CD4-positive, alpha-beta T cell (primary cell): ENCODE measurements around the gene DNAAF1. TPM values are rescaled to one million over a fixed set of nuclear protein-coding genes. Genes with fewer than 3 reads are reported as not detected.
A peak's percentile ranks its signal among the peaks of the same experiment; 100 is the strongest.
"Not testable (repeated sequence)": the region's sequence is repeated elsewhere in the genome, so short reads cannot be mapped to it uniquely, and the experiment has no call there.

Source experiments
- ATAC-seq: fragments of 200-7000 bp; cut with Tn5 transposase; one replicate; pipeline ENCODE4 v1.10.0; 2022; ENCODE audit warnings: mild to moderate bottlenecking; ENCODE audit not compliant: poor library complexity
- CTCF ChIA-PET: fragments of 350-600 bp; sonication (Branson Sonifier 250); formaldehyde crosslinking; loops from one replicate; lab custom pipeline; 2021; ENCODE audit warnings: antibody characterized with exemption, inconsistent platforms; lab: Charles Lee
- POLR2A ChIA-PET: fragments of 350-600 bp; sonication (Branson Sonifier 250); formaldehyde crosslinking; loops from one replicate; lab custom pipeline; 2021; ENCODE audit warnings: antibody characterized with exemption, inconsistent platforms; lab: Charles Lee
- DNase-seq, 14 experiments: peaks; one replicate each; pipeline ENCODE4 v3.0.0-alpha.2; 2013 to 2020; ENCODE audit warnings: mixed read lengths in 2 of 14
- H3K27ac ChIP-seq, 2 donors: one replicate each; pipeline versions ENCODE4 v1.5.1 to v1.7.0; 2013; ENCODE audit warnings: low read length in 2 of 2, low read depth in 1 of 2, mild to moderate bottlenecking in 1 of 2
- H3K27me3 ChIP-seq, 2 experiments: 1 replicate in 1 of 2; 2 replicates in 1 of 2; pipeline versions ENCODE4 v1.6.1 to v1.7.0; 2013; ENCODE audit warnings: low read length in 2 of 2, control low read depth in 1 of 2, mild to moderate bottlenecking in 1 of 2, moderate library complexity in 1 of 2; ENCODE audit not compliant: insufficient read depth in 2 of 2, control insufficient read depth in 1 of 2
- H3K36me3 ChIP-seq: one replicate; pipeline ENCODE4 v1.6.1; 2013; ENCODE audit warnings: low read length, control low read depth; ENCODE audit not compliant: insufficient read depth
- H3K4me1 ChIP-seq: one replicate; pipeline ENCODE4 v1.6.1; 2013; ENCODE audit warnings: low read length, control low read depth; ENCODE audit not compliant: insufficient read depth
- H3K4me3 ChIP-seq: one replicate; pipeline ENCODE4 v1.5.1; 2013; ENCODE audit warnings: mild to moderate bottlenecking, low read length, moderate library complexity
- H3K9me3 ChIP-seq, 2 experiments: 1 replicate in 1 of 2; 2 replicates in 1 of 2; pipeline versions ENCODE4 v1.6.1 to v1.7.0; 2013; ENCODE audit warnings: low read length in 2 of 2, mild to moderate bottlenecking in 2 of 2, control low read depth in 1 of 2, moderate library complexity in 1 of 2; ENCODE audit not compliant: control insufficient read depth in 1 of 2, insufficient read depth in 1 of 2
- H3K27ac Mint-ChIP-seq: one replicate; pipeline ENCODE4 v1.8.0; 2020; ENCODE audit warnings: mixed read lengths
- H3K27me3 Mint-ChIP-seq: one replicate; pipeline ENCODE4 v1.8.0; 2021; ENCODE audit warnings: mixed read lengths
- H3K36me3 Mint-ChIP-seq: one replicate; pipeline ENCODE4 v1.8.0; 2021; ENCODE audit warnings: low read depth, mixed read lengths
- H3K4me1 Mint-ChIP-seq: one replicate; pipeline ENCODE4 v1.8.0; 2021; ENCODE audit warnings: low read depth, mixed read lengths
- H3K4me3 Mint-ChIP-seq: one replicate; pipeline ENCODE4 v1.8.0; 2020; ENCODE audit warnings: mild to moderate bottlenecking, mixed read lengths
- H3K9me3 Mint-ChIP-seq: one replicate; pipeline ENCODE4 v1.8.0; 2020; ENCODE audit warnings: mixed read lengths
- intact Hi-C, 2 experiments: fragments of 100-400 bp; cut with DNase I in 1 of 2; cut with micrococcal nuclease in 1 of 2; formaldehyde crosslinking; loops; one replicate each; pipeline versions ENCODE4 v1.15.1 to v1.9.0; 2023 to 2025; cut with DNase I, micrococcal nuclease
- total RNA-seq, 174 experiments: library from RNA in 2 of 174; stranded (reverse) in 2 of 174; gene quantifications; one replicate each; pipeline ENCODE4 v1.2.3 and lab custom pipeline; 2021 to 2026
- TF ChIP-seq, protein P1 (sequence below): fragments of 200-600 bp; IDR thresholded peaks from one replicate; pipeline ENCODE4 v1.8.0; 2022; ENCODE audit warnings: antibody characterized with exemption, mild to moderate bottlenecking

DNAAF1 gene
- total RNA-seq, 2 experiments from 2014 or later: not detected

DNA sequence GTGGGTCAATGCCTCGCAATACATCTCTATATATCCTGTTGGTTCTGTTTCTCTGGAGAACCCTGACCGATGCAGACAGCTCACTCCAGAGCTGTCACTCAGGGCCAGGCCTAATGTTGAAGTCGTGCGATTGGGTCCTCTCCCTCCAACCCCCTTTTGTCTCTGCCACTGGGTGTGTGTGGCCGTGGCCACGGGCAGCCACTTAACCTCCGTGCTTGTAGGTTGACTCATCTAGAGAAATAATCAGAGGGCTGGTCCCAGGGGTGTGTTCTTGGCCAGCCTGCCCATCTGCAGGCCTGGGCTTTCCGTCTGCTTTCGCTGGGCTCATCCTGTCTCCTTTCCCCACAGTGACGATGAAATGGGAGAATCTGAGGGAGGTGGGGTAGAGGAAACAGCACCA lies 53.3 kb downstream of the DNAAF1 start:
- peaks cover 15% of the 10 kb centered on the region for H3K4me1 ChIP-seq
- DNase-seq: no peak

DNA sequence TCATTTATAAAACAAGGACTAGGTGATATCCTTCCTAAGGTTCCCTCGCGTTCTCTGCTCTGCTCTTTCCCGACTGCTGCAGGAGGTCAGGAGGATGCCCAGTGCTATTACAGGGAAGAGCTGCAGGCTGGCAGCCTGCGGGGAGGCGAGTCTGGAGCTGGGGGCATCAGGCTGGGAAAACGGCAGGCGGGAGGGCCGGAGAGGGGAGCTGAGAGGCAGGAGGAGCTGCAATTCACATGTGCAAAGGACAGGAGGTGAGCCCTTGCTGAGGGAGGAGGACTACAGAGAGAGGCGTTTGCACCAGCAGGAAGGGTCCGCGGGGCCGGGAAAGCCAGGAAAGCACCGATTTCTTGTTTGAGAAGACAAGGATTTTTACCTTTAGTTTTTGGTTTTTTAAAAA lies 54.0 kb downstream of the DNAAF1 start:
- Histone ChIP-seq H3K36me3 (no peaks in the 10 kb centered on the region), H3K4me1 (peaks cover 8% of the 10 kb centered on the region), H3K9me3 (no peaks in the 10 kb centered on the region), H3K4me3 (no peak overlapping the region), H3K27ac (no peak overlapping the region), H3K27me3 (no peaks in the 10 kb centered on the region)
- no peak for ATAC-seq
- ChIA-PET CTCF (no interaction called here), POLR2A (no interaction called here)
- Mint-ChIP-seq H3K27me3 (no peaks in the 10 kb centered on the region), H3K27ac (no peak overlapping the region), H3K4me1 (peaks cover 6% of the 10 kb centered on the region), H3K36me3 (no peaks in the 10 kb centered on the region), H3K9me3 (no peaks in the 10 kb centered on the region), H3K4me3 (no peak overlapping the region)
- no peak for DNase-seq
- intact Hi-C loops: no loop called here
- TF ChIP-seq, protein P1, sequence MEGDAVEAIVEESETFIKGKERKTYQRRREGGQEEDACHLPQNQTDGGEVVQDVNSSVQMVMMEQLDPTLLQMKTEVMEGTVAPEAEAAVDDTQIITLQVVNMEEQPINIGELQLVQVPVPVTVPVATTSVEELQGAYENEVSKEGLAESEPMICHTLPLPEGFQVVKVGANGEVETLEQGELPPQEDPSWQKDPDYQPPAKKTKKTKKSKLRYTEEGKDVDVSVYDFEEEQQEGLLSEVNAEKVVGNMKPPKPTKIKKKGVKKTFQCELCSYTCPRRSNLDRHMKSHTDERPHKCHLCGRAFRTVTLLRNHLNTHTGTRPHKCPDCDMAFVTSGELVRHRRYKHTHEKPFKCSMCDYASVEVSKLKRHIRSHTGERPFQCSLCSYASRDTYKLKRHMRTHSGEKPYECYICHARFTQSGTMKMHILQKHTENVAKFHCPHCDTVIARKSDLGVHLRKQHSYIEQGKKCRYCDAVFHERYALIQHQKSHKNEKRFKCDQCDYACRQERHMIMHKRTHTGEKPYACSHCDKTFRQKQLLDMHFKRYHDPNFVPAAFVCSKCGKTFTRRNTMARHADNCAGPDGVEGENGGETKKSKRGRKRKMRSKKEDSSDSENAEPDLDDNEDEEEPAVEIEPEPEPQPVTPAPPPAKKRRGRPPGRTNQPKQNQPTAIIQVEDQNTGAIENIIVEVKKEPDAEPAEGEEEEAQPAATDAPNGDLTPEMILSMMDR: no peak

More for the DNA sequence above, 53.3 kb downstream of the DNAAF1 start:
- H3K27me3 Mint-ChIP-seq: no peaks in the 10 kb centered on the region
- POLR2A ChIA-PET: no interaction called here
- no peaks in the 10 kb centered on the region for H3K36me3 Mint-ChIP-seq
- TF ChIP-seq, protein P1: no peak
- intact Hi-C loops: no loop called here
- no peaks in the 10 kb centered on the region for H3K9me3 Mint-ChIP-seq
- H3K27ac Mint-ChIP-seq: no peak overlapping the region
- H3K4me3 ChIP-seq: no peak overlapping the region
- ATAC-seq: no peak
- H3K27me3 ChIP-seq: no peaks in the 10 kb centered on the region
- CTCF ChIA-PET: interaction anchor here (1.0 kb wide), 1 partner anchor 11 kb away, joined by 3 read pairs; the partner anchor contains the start of gene TAF1C
- no peak overlapping the region for H3K27ac ChIP-seq
- H3K9me3 ChIP-seq: no peaks in the 10 kb centered on the region
- peaks cover 13% of the 10 kb centered on the region for H3K4me1 Mint-ChIP-seq
- H3K36me3 ChIP-seq: no peaks in the 10 kb centered on the region
- H3K4me3 Mint-ChIP-seq: no peak overlapping the region

DNA sequence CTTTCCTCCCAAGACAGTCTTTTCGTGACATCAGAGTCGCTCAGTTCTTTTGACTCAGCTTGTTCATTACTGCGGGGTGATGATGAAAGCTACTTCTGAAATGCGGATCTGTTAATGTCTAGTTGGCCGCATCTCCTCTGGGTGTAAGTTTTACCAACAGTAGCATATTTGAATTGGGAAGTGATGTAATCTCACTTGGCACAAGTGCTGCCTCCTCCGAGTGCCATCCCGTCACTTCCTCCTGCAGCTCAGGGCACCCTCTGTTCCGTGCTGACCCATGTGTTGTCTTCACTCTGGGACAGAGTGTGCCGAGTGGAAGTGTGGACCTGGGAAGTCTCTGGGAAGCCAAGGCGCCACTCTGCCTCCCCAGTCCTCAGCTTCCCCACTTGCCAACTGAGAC lies 54.8 kb downstream of the DNAAF1 start:
- TF ChIP-seq, protein P1: no peak
- no peak overlapping the region for H3K4me3 Mint-ChIP-seq
- intact Hi-C loops: no loop called here
- no peaks in the 10 kb centered on the region for H3K36me3 Mint-ChIP-seq
- no peaks in the 10 kb centered on the region for H3K27me3 Mint-ChIP-seq
- H3K4me3 ChIP-seq: no peak overlapping the region
- H3K4me1 Mint-ChIP-seq: no peaks in the 10 kb centered on the region
- no peak overlapping the region for H3K27ac ChIP-seq
- H3K27ac Mint-ChIP-seq: no peak overlapping the region
- no peaks in the 10 kb centered on the region for H3K27me3 ChIP-seq
- ChIA-PET CTCF (no interaction called here), POLR2A (no interaction called here)
- H3K9me3 Mint-ChIP-seq: no peaks in the 10 kb centered on the region
- H3K9me3 ChIP-seq: no peaks in the 10 kb centered on the region
- H3K4me1 ChIP-seq: peaks cover under 1% of the 10 kb centered on the region
- ATAC-seq: no peak
- H3K36me3 ChIP-seq: no peaks in the 10 kb centered on the region
- peak in 2 of 14 experiments; percentile 42 to 65 for DNase-seq

DNA sequence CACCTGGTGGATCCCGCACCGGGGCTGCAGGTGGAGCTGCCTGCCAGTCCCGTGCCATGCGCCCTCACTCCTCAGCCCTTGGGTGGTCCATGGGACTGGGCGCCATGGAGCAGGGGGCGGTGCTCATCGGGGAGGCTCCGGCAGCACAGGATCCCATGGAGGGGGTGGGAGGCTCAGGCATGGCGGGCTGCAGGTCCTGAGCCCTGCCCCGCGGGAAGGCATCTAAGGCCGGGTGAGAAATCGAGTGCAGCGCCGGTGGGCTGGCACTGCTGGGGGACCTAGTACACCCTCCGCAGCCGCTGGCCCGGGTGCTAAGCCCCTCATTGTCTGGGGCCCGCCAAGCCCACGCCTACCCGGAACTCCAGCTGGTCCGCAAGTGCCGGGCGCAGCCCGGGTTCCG lies 59.4 kb downstream of the DNAAF1 start:
- POLR2A ChIA-PET, H3K36me3 Mint-ChIP-seq, DNase-seq, H3K4me3 Mint-ChIP-seq, H3K27ac ChIP-seq, H3K27me3 Mint-ChIP-seq, H3K4me3 ChIP-seq, H3K36me3 ChIP-seq, H3K27ac Mint-ChIP-seq, H3K4me1 Mint-ChIP-seq, CTCF ChIA-PET, H3K4me1 ChIP-seq, intact Hi-C loops, ATAC-seq, H3K9me3 Mint-ChIP-seq, H3K27me3 ChIP-seq, H3K9me3 ChIP-seq: not testable (repeated sequence)

DNA sequence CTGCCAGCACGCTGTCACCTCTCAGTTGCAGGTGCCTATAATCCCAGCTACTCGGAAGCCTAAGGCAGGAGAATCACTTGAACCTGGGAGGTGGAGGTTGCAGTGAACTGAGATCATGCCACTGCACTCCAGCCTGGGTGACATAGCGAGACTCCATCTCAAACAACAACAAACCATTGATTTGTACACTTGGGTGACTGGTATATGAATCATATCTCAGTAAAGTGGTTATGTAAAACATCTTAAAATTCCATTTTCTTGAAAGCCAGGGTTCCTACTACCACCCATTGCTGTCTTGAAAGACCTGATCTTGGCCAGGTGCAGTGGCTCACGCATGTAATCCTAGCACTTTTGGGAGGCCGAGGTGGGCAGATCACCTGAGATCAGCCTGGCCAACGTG lies 60.0 kb downstream of the DNAAF1 start:
- H3K9me3 ChIP-seq, POLR2A ChIA-PET, H3K27ac ChIP-seq, ATAC-seq, H3K27ac Mint-ChIP-seq, H3K9me3 Mint-ChIP-seq, H3K27me3 Mint-ChIP-seq, H3K4me3 Mint-ChIP-seq, intact Hi-C loops, H3K4me1 ChIP-seq, H3K27me3 ChIP-seq, H3K36me3 ChIP-seq, DNase-seq, H3K4me3 ChIP-seq, H3K4me1 Mint-ChIP-seq, CTCF ChIA-PET, H3K36me3 Mint-ChIP-seq: not testable (repeated sequence)
